Measurements from ENCODE around the gene CTBP1. TPM values are rescaled to one million over a fixed set of nuclear protein-coding genes. Genes with fewer than 3 reads are reported as not detected.

The CTBP1 gene
- total and polyA plus RNA-seq, 2 experiments from 2014 or later = 152 to 431 TPM

- H3K27ac ChIP-seq = no peak overlapping the region
- H3K4me1 ChIP-seq (ENCODE audit: low read depth) = no peaks in the 10 kb centered on the region
- no peaks in the 10 kb centered on the region for H3K36me3 ChIP-seq
- DNase-seq (ENCODE audit: low read depth in 1 of 2, low spot score in 1 of 2) = no peak
- no peaks in the 10 kb centered on the region for H3K27me3 ChIP-seq
- no peak for TF ChIP-seq CTCF (IDR thresholded peaks at IDR 0.05; ENCODE audit: low read depth, low read length)
- no peaks in the 10 kb centered on the region for H3K9me3 ChIP-seq (ENCODE audit: low read depth)
- no peak overlapping the region for H3K4me3 ChIP-seq
Measured at GRCh38 chr4:1204286-1204827, 44.6 kb downstream of the CTBP1 start.

GRCh38 chr4:1203026-1203616 lies 45.8 kb downstream of the CTBP1 start:
- Histone ChIP-seq H3K27me3 (no peaks in the 10 kb centered on the region), H3K36me3 (no peaks in the 10 kb centered on the region), H3K9me3 (ENCODE audit: low read depth) (no peaks in the 10 kb centered on the region), H3K27ac (no peak overlapping the region), H3K4me1 (ENCODE audit: low read depth) (no peaks in the 10 kb centered on the region), H3K4me3 (no peak overlapping the region)
- no peak for DNase-seq (ENCODE audit: low read depth in 1 of 2, low spot score in 1 of 2)
- TF ChIP-seq CTCF (IDR thresholded peaks at IDR 0.05; ENCODE audit: low read depth, low read length) = no peak

- no peak overlapping the region for H3K27ac ChIP-seq
- H3K4me1 ChIP-seq (ENCODE audit: low read depth) = no peaks in the 10 kb centered on the region
- no peak for DNase-seq (ENCODE audit: low read depth in 1 of 2, low spot score in 1 of 2)
- H3K4me3 ChIP-seq = no peak overlapping the region
- H3K9me3 ChIP-seq (ENCODE audit: low read depth) = no peaks in the 10 kb centered on the region
- H3K36me3 ChIP-seq = no peaks in the 10 kb centered on the region
- no peak for TF ChIP-seq CTCF (IDR thresholded peaks at IDR 0.05; ENCODE audit: low read depth, low read length)
- no peaks in the 10 kb centered on the region for H3K27me3 ChIP-seq
Measured at GRCh38 chr4:1202526-1203011, 46.4 kb downstream of the CTBP1 start.

GRCh38 chr4:1201851-1202525 lies 46.9 kb downstream of the CTBP1 start:
- no peaks in the 10 kb centered on the region for H3K9me3 ChIP-seq (ENCODE audit: low read depth)
- no peak for TF ChIP-seq CTCF (IDR thresholded peaks at IDR 0.05; ENCODE audit: low read depth, low read length)
- peak in 1 of 2 donors; percentile 95 for DNase-seq (ENCODE audit: low read depth in 1 of 2, low spot score in 1 of 2)
- no peak overlapping the region for H3K4me3 ChIP-seq
- H3K27me3 ChIP-seq = no peaks in the 10 kb centered on the region
- no peaks in the 10 kb centered on the region for H3K36me3 ChIP-seq
- no peak overlapping the region for H3K27ac ChIP-seq
- no peaks in the 10 kb centered on the region for H3K4me1 ChIP-seq (ENCODE audit: low read depth)

- no peak overlapping the region for H3K27ac ChIP-seq
- H3K4me3 ChIP-seq = no peak overlapping the region
- no peak for TF ChIP-seq CTCF (IDR thresholded peaks at IDR 0.05; ENCODE audit: low read depth, low read length)
- no peaks in the 10 kb centered on the region for H3K36me3 ChIP-seq
- H3K4me1 ChIP-seq (ENCODE audit: low read depth) = no peaks in the 10 kb centered on the region
- peak in 1 of 2 donors; percentile 91 for DNase-seq (ENCODE audit: low read depth in 1 of 2, low spot score in 1 of 2)
- no peaks in the 10 kb centered on the region for H3K27me3 ChIP-seq
- H3K9me3 ChIP-seq (ENCODE audit: low read depth) = no peaks in the 10 kb centered on the region
Measured at GRCh38 chr4:1200425-1201035, 48.4 kb downstream of the CTBP1 start.
